HepG2 (cell line): ENCODE results near the gene C20orf202. TPM values are rescaled to one million over a fixed set of nuclear protein-coding genes. Genes with fewer than 3 reads are reported as not detected.

ENCODE experiments used
- EED ChIP-seq: sonication (generic); formaldehyde crosslinking; IDR thresholded peaks from 2 replicates; pipeline ENCODE4 v1.5.0; 2020; ENCODE audit warnings: mild to moderate bottlenecking, missing genetic modification reagents
- FIP1L1 ChIP-seq: fragments of 200-400 bp; formaldehyde crosslinking; IDR thresholded peaks from 2 replicates; pipeline ENCODE4 v1.6.1; 2018; ENCODE audit warnings: low read depth, mild to moderate bottlenecking, low read length, moderate library complexity, borderline replicate concordance; ENCODE audit not compliant: insufficient read depth
- ISX ChIP-seq: sonication (generic); formaldehyde crosslinking; conservative IDR thresholded peaks from 2 replicates; pipeline ENCODE4 v1.5.0; 2020; ENCODE audit warnings: missing genetic modification reagents
- MTF2 ChIP-seq: sonication (generic); formaldehyde crosslinking; IDR thresholded peaks from 2 replicates; pipeline ENCODE4 v1.5.0; 2020; ENCODE audit warnings: missing genetic modification reagents, borderline replicate concordance
- NRL ChIP-seq: sonication (generic); formaldehyde crosslinking; IDR thresholded peaks from 2 replicates; pipeline ENCODE4 v1.5.0; 2020; ENCODE audit warnings: missing genetic modification reagents, mild to moderate bottlenecking, moderate library complexity, borderline replicate concordance
- PRMT3 ChIP-seq: sonication (generic); formaldehyde crosslinking; IDR thresholded peaks from 2 replicates; pipeline ENCODE4 v1.8.1; 2022; ENCODE audit warnings: low read depth, mild to moderate bottlenecking, moderate library complexity, missing genetic modification reagents, borderline replicate concordance
- RFXAP ChIP-seq: sonication (generic); formaldehyde crosslinking; IDR thresholded peaks from 2 replicates; pipeline ENCODE4 v1.4.0; 2020; ENCODE audit warnings: missing genetic modification reagents, borderline replicate concordance
- SALL1 ChIP-seq: sonication (generic); formaldehyde crosslinking; IDR thresholded peaks from 2 replicates; pipeline ENCODE4 v1.8.0; 2022; ENCODE audit warnings: mild to moderate bottlenecking, missing genetic modification reagents
- SAP130 ChIP-seq: IDR thresholded peaks from 2 replicates; pipeline ENCODE4 v1.6.1; 2016; ENCODE audit warnings: low read depth
- SIX4 ChIP-seq: sonication (generic); formaldehyde crosslinking; IDR thresholded peaks from 2 replicates; pipeline ENCODE4 v1.4.0; 2020; ENCODE audit warnings: missing genetic modification reagents
- SRSF9 ChIP-seq: fragments of 200-400 bp; formaldehyde crosslinking; IDR thresholded peaks from 2 replicates; pipeline ENCODE4 v1.6.1; 2018; ENCODE audit warnings: borderline replicate concordance, mild to moderate bottlenecking, low read depth, low read length; ENCODE audit not compliant: insufficient read depth, poor library complexity, severe bottlenecking
- U2AF2 ChIP-seq: fragments of 200-400 bp; formaldehyde crosslinking; IDR thresholded peaks from 2 replicates; pipeline ENCODE4 v1.6.1; 2017; ENCODE audit warnings: low read depth, mild to moderate bottlenecking, low read length
- YEATS2 ChIP-seq: sonication (generic); formaldehyde crosslinking; IDR thresholded peaks from 2 replicates; pipeline ENCODE4 v1.4.0; 2020; ENCODE audit warnings: missing genetic modification reagents, borderline replicate concordance
- ZFP90 ChIP-seq: sonication (generic); formaldehyde crosslinking; IDR thresholded peaks from 2 replicates; pipeline ENCODE4 v1.8.0; 2022; ENCODE audit warnings: missing genetic modification reagents, mild to moderate bottlenecking, inconsistent platforms, borderline replicate concordance
- ZFYVE20 ChIP-seq: sonication (generic); formaldehyde crosslinking; IDR thresholded peaks from 2 replicates; pipeline ENCODE4 v1.8.0; 2023; ENCODE audit warnings: low read depth, mild to moderate bottlenecking, moderate library complexity, missing genetic modification reagents, borderline replicate concordance
- ZNF777 ChIP-seq: sonication (generic); formaldehyde crosslinking; IDR thresholded peaks from 2 replicates; pipeline ENCODE4 v1.4.0; 2020; ENCODE audit warnings: missing genetic modification reagents
- ZNF788 ChIP-seq: sonication (generic); formaldehyde crosslinking; IDR thresholded peaks from 2 replicates; pipeline ENCODE4 v1.5.0; 2020; ENCODE audit warnings: mild to moderate bottlenecking, missing genetic modification reagents, borderline replicate concordance
- polyA plus RNA-seq, 8 experiments: library from polyadenylated mRNA; depleted of rRNA in 3 of 8; stranded (reverse) in 7 of 8; unstranded in 1 of 8; fragments of >200 nt; fragmentation: Illumina TruSeq in 4 of 8; extraction: Trizol in 4 of 8; gene quantifications; 2 replicates each; pipeline versions ENCODE4 v1.2.1 to v1.2.3, GENCODE V29; 2011 to 2016; ENCODE audit warnings: low read depth in 4 of 8, missing spikeins in 1 of 8, mixed read lengths in 1 of 8; ENCODE audit not compliant: insufficient read depth in 1 of 8
- total RNA-seq, 5 experiments: library from RNA; depleted of rRNA; stranded (reverse); fragments of >200 nt; fragmentation: Illumina TruSeq; extraction: Trizol; gene quantifications; 2 replicates each; pipeline ENCODE4 v1.2.3, GENCODE V29; 2016; ENCODE audit warnings: low read depth in 1 of 5
- TF ChIP-seq, protein P1 (sequence below): sonication (generic); formaldehyde crosslinking; IDR thresholded peaks from 2 replicates; pipeline ENCODE4 v1.5.1; 2020; ENCODE audit warnings: mild to moderate bottlenecking, missing genetic modification reagents, moderate library complexity
- TF ChIP-seq, protein P2 (sequence below): sonication (generic); formaldehyde crosslinking; IDR thresholded peaks from 2 replicates; pipeline ENCODE4 v1.8.0; 2022; ENCODE audit warnings: missing genetic modification reagents, mild to moderate bottlenecking, borderline replicate concordance
- TF ChIP-seq, protein P3 (sequence below): IDR thresholded peaks from 2 replicates; pipeline ENCODE4 v1.6.1; 2016; ENCODE audit warnings: mild to moderate bottlenecking, missing biosample characterization, missing genetic modification reagents
- TF ChIP-seq, protein P4 (sequence below): sonication (generic); formaldehyde crosslinking; conservative IDR thresholded peaks from 2 replicates; pipeline ENCODE4 v1.4.0; 2020; ENCODE audit warnings: missing genetic modification reagents

C20orf202 gene
- total and polyA plus RNA-seq, 2 of the 13 experiments (the other 11 are each of a cell fraction or from before 2014, with no cell fraction given), result 0.20 to 1.2 TPM

DNA sequence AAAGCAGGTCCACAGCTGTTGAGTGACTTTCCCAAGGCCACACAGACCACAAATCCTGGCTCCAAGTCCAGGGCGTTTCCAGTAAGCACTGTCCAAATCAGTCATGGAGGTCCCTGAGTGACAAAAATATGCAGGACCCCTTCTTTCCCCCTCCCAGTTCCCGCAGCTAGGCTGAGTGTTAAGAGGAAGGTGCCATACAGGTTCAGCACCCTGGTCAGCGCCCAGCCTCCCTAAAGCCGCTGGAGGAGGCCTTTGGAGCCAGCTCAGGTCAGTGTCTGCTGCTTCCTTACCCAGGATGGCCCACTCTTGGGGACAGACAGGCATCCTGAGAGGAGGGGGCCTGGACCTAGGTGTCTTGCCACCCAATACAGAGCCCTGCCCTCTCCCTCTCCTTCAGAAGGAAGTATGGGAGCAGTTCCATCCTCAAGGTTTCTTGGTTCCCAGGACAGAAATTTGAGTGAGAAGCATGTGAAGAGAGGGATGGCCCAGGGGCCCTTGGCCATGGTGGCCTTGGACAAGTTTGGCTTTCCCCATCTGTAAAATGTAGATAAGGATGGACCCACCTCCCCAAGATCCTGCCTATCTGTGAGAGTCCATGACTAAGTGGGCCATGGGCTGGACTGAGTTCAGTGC, 31.7 kb upstream of the C20orf202 start (continued):
- TF ChIP-seq, protein P1, sequence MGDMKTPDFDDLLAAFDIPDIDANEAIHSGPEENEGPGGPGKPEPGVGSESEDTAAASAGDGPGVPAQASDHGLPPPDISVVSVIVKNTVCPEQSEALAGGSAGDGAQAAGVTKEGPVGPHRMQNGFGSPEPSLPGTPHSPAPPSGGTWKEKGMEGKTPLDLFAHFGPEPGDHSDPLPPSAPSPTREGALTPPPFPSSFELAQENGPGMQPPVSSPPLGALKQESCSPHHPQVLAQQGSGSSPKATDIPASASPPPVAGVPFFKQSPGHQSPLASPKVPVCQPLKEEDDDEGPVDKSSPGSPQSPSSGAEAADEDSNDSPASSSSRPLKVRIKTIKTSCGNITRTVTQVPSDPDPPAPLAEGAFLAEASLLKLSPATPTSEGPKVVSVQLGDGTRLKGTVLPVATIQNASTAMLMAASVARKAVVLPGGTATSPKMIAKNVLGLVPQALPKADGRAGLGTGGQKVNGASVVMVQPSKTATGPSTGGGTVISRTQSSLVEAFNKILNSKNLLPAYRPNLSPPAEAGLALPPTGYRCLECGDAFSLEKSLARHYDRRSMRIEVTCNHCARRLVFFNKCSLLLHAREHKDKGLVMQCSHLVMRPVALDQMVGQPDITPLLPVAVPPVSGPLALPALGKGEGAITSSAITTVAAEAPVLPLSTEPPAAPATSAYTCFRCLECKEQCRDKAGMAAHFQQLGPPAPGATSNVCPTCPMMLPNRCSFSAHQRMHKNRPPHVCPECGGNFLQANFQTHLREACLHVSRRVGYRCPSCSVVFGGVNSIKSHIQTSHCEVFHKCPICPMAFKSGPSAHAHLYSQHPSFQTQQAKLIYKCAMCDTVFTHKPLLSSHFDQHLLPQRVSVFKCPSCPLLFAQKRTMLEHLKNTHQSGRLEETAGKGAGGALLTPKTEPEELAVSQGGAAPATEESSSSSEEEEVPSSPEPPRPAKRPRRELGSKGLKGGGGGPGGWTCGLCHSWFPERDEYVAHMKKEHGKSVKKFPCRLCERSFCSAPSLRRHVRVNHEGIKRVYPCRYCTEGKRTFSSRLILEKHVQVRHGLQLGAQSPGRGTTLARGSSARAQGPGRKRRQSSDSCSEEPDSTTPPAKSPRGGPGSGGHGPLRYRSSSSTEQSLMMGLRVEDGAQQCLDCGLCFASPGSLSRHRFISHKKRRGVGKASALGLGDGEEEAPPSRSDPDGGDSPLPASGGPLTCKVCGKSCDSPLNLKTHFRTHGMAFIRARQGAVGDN (CRISPR knock-in tag), result peak; percentile 44
- TF ChIP-seq SAP130 (CRISPR knock-in tag), result peak; percentile 58; the same call in 1 of the 2 replicates
- peak; percentile 28; the same call in 1 of the 2 replicates for TF ChIP-seq SIX4 (CRISPR knock-in tag)
- TF ChIP-seq ZNF777 (CRISPR knock-in tag), result peak; percentile 41; the same call in 1 of the 2 replicates
- TF ChIP-seq RFXAP, result peak; percentile 56; the same call in 1 of the 2 replicates
- TF ChIP-seq, protein P2, sequence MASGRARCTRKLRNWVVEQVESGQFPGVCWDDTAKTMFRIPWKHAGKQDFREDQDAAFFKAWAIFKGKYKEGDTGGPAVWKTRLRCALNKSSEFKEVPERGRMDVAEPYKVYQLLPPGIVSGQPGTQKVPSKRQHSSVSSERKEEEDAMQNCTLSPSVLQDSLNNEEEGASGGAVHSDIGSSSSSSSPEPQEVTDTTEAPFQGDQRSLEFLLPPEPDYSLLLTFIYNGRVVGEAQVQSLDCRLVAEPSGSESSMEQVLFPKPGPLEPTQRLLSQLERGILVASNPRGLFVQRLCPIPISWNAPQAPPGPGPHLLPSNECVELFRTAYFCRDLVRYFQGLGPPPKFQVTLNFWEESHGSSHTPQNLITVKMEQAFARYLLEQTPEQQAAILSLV, result peak; percentile 44; the same call in 1 of the 2 replicates
- TF ChIP-seq SALL1 (CRISPR knock-in tag), result peak; percentile 82
- TF ChIP-seq YEATS2, result no peak
- TF ChIP-seq, protein P3, sequence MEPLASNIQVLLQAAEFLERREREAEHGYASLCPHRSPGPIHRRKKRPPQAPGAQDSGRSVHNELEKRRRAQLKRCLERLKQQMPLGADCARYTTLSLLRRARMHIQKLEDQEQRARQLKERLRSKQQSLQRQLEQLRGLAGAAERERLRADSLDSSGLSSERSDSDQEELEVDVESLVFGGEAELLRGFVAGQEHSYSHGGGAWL (CRISPR knock-in tag), result peak; percentile 69; the same call in 1 of the 2 replicates
- TF ChIP-seq, protein P4, sequence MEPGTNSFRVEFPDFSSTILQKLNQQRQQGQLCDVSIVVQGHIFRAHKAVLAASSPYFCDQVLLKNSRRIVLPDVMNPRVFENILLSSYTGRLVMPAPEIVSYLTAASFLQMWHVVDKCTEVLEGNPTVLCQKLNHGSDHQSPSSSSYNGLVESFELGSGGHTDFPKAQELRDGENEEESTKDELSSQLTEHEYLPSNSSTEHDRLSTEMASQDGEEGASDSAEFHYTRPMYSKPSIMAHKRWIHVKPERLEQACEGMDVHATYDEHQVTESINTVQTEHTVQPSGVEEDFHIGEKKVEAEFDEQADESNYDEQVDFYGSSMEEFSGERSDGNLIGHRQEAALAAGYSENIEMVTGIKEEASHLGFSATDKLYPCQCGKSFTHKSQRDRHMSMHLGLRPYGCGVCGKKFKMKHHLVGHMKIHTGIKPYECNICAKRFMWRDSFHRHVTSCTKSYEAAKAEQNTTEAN (CRISPR knock-in tag), result 0 out of 2 replicates have a peak, but pooled peaks have one; percentile 62
- no peak for TF ChIP-seq FIP1L1
- TF ChIP-seq ZNF788, result no peak
- TF ChIP-seq ZFP90 (CRISPR knock-in tag), result peak; percentile 55; the same call in 1 of the 2 replicates
- TF ChIP-seq U2AF2, result no peak
- peak; percentile 95 for TF ChIP-seq ISX (CRISPR knock-in tag)
- no peak for TF ChIP-seq MTF2 (CRISPR knock-in tag)
- TF ChIP-seq ZFYVE20 (CRISPR knock-in tag), result 0 out of 2 replicates have a peak, but pooled peaks have one; percentile 44
- TF ChIP-seq NRL, result 0 out of 2 replicates have a peak, but pooled peaks have one; percentile 21
- TF ChIP-seq SRSF9, result no peak
- TF ChIP-seq PRMT3, result no peak
- 0 out of 2 replicates have a peak, but pooled peaks have one; percentile 58 for TF ChIP-seq EED (CRISPR knock-in tag)
